ENCODE measurements around the gene DNASE1L2. TPM values are rescaled to one million over a fixed set of nuclear protein-coding genes. Genes with fewer than 3 reads are reported as not detected.

DNASE1L2 gene
- total RNA-seq, 1 donor from 2014 or later, result 1.0 TPM

GRCh38 chr16:2189252-2189893 lies 46.9 kb upstream of the DNASE1L2 start:
- no peak for TF ChIP-seq CTCF (IDR thresholded peaks at IDR 0.05; ENCODE audit: unreplicated experiment)
- Mint-ChIP-seq H3K4me3 (ENCODE audit: unreplicated experiment) (no peak overlapping the region), H3K9me3 (ENCODE audit: unreplicated experiment) (no peaks in the 10 kb centered on the region), H3K4me1 (ENCODE audit: unreplicated experiment) (no peaks in the 10 kb centered on the region), H3K36me3 (ENCODE audit: low read depth, unreplicated experiment) (no peaks in the 10 kb centered on the region), H3K27me3 (ENCODE audit: unreplicated experiment) (peaks cover 16% of the 10 kb centered on the region), H3K27ac (ENCODE audit: unreplicated experiment) (no peak overlapping the region)
- no peak for DNase-seq (ENCODE audit: low spot score)

- H3K4me3 Mint-ChIP-seq (ENCODE audit: unreplicated experiment), result no peak overlapping the region
- TF ChIP-seq CTCF (IDR thresholded peaks at IDR 0.05; ENCODE audit: unreplicated experiment), result no peak
Measured at GRCh38 chr16:2190002-2190658, 46.1 kb upstream of the DNASE1L2 start.

GRCh38 chr16:2190659-2191445 lies 45.4 kb upstream of the DNASE1L2 start:
- no peaks in the 10 kb centered on the region for H3K36me3 Mint-ChIP-seq (ENCODE audit: low read depth, unreplicated experiment)
- peaks cover 20% of the 10 kb centered on the region for H3K27me3 Mint-ChIP-seq (ENCODE audit: unreplicated experiment)
- H3K4me1 Mint-ChIP-seq (ENCODE audit: unreplicated experiment), result no peaks in the 10 kb centered on the region
- no peak overlapping the region for H3K27ac Mint-ChIP-seq (ENCODE audit: unreplicated experiment)
- H3K4me3 Mint-ChIP-seq (ENCODE audit: unreplicated experiment), result no peak overlapping the region
- no peaks in the 10 kb centered on the region for H3K9me3 Mint-ChIP-seq (ENCODE audit: unreplicated experiment)
- TF ChIP-seq CTCF (IDR thresholded peaks at IDR 0.05; ENCODE audit: unreplicated experiment), result no peak
- DNase-seq (ENCODE audit: low spot score), result no peak

More at GRCh38 chr16:2190002-2190658, 46.1 kb upstream of the DNASE1L2 start:
- H3K4me1 Mint-ChIP-seq (ENCODE audit: unreplicated experiment), result no peaks in the 10 kb centered on the region
- peaks cover 20% of the 10 kb centered on the region for H3K27me3 Mint-ChIP-seq (ENCODE audit: unreplicated experiment)
- H3K27ac Mint-ChIP-seq (ENCODE audit: unreplicated experiment), result no peak overlapping the region
- H3K36me3 Mint-ChIP-seq (ENCODE audit: low read depth, unreplicated experiment), result no peaks in the 10 kb centered on the region
- no peak for DNase-seq (ENCODE audit: low spot score)
- H3K9me3 Mint-ChIP-seq (ENCODE audit: unreplicated experiment), result no peaks in the 10 kb centered on the region

- peaks cover 17% of the 10 kb centered on the region for H3K27me3 Mint-ChIP-seq (ENCODE audit: unreplicated experiment)
- no peak overlapping the region for H3K4me3 Mint-ChIP-seq (ENCODE audit: unreplicated experiment)
- no peak for DNase-seq (ENCODE audit: low spot score)
- no peak for TF ChIP-seq CTCF (IDR thresholded peaks at IDR 0.05; ENCODE audit: unreplicated experiment)
- no peaks in the 10 kb centered on the region for H3K4me1 Mint-ChIP-seq (ENCODE audit: unreplicated experiment)
- no peaks in the 10 kb centered on the region for H3K9me3 Mint-ChIP-seq (ENCODE audit: unreplicated experiment)
- no peaks in the 10 kb centered on the region for H3K36me3 Mint-ChIP-seq (ENCODE audit: low read depth, unreplicated experiment)
- H3K27ac Mint-ChIP-seq (ENCODE audit: unreplicated experiment), result no peak overlapping the region
Measured at GRCh38 chr16:2191446-2191706, 44.9 kb upstream of the DNASE1L2 start.

All from endothelial cell (in vitro differentiated cells).